A549 (cell line): Measurements from ENCODE around the gene CDC42.

ENCODE experiments used
- CEBPB ChIP-seq, 2 experiments: fragments of >200 bp in 1 of 2; sonication (Bioruptor Twin) in 1 of 2; formaldehyde crosslinking in 1 of 2; IDR thresholded peaks; 2 replicates each; pipeline ENCODE4 v1.6.1; 2012 to 2016
- CTCF ChIP-seq: fragments of >200 bp; sonication (Bioruptor Twin); formaldehyde crosslinking; IDR thresholded peaks from 3 replicates; pipeline ENCODE4 v1.5.1; 2016
- FOSB ChIP-seq: fragments of 250-450 bp; sonication (Bioruptor Pico); IDR thresholded peaks from 2 replicates; pipeline ENCODE4 v1.5.0; 2020; ENCODE audit warnings: mild to moderate bottlenecking, moderate library complexity
- GATA3 ChIP-seq: IDR thresholded peaks from 2 replicates; pipeline ENCODE4 v1.6.1; 2012; ENCODE audit warnings: borderline replicate concordance
- HOXA7 ChIP-seq: fragments of 250-450 bp; sonication (Bioruptor Pico); IDR thresholded peaks from 2 replicates; pipeline ENCODE4 v1.5.0; 2020; ENCODE audit warnings: mild to moderate bottlenecking, moderate library complexity
- MYC ChIP-seq: IDR thresholded peaks from 2 replicates; pipeline ENCODE4 v1.6.1; 2012; ENCODE audit warnings: mild to moderate bottlenecking, inconsistent platforms, low read length, improper control_type of control experiment, borderline replicate concordance
- POLR2A ChIP-seq: IDR thresholded peaks from 2 replicates; pipeline ENCODE4 v1.6.1; 2012; ENCODE audit warnings: mild to moderate bottlenecking, low read length
- RAD21 ChIP-seq, 2 experiments: fragments of >200 bp in 1 of 2; sonication (Bioruptor Twin) in 1 of 2; formaldehyde crosslinking in 1 of 2; IDR thresholded peaks in 1 of 2; conservative IDR thresholded peaks in 1 of 2; 2 replicates in 1 of 2; 3 replicates in 1 of 2; pipeline ENCODE4 v1.6.1; 2012 to 2018; ENCODE audit warnings: inconsistent platforms in 1 of 2
- RNF2 ChIP-seq: fragments of 200-600 bp; sonication (generic); IDR thresholded peaks from 2 replicates; pipeline ENCODE4 v1.6.1; 2016; ENCODE audit warnings: low read depth, mild to moderate bottlenecking, antibody characterized with exemption, moderate library complexity, borderline replicate concordance
- SMC3 ChIP-seq: fragments of >200 bp; sonication (Bioruptor Twin); formaldehyde crosslinking; IDR thresholded peaks from 3 replicates; pipeline ENCODE4 v1.6.1; 2018; ENCODE audit warnings: inconsistent platforms
- TF ChIP-seq, protein P1 (sequence below): fragments of 250-450 bp; sonication (Bioruptor Pico); IDR thresholded peaks from 2 replicates; pipeline ENCODE4 v1.5.0; 2021; ENCODE audit warnings: mild to moderate bottlenecking, moderate library complexity, borderline replicate concordance
- TF ChIP-seq, protein P2 (sequence below): fragments of 450-650 bp; IDR thresholded peaks from 2 replicates; pipeline ENCODE4 v1.6.1; 2014; ENCODE audit warnings: antibody characterized with exemption
- TF ChIP-seq, protein P3 (sequence below): fragments of 200-600 bp; sonication (generic); IDR thresholded peaks from 2 replicates; pipeline ENCODE4 v1.6.1; 2016; ENCODE audit warnings: antibody characterized with exemption, mild to moderate bottlenecking, moderate library complexity

GRCh38 chr1:22139817-22140216 lies 87.3 kb downstream of the CDC42 start:
- TF ChIP-seq CTCF (no peak), POLR2A (no peak), RNF2 (no peak), HOXA7 (no peak), SMC3 (no peak), RAD21 (conservative IDR thresholded peaks at IDR 0.05 in 1 of 2, IDR thresholded peaks at IDR 0.05 in 1 of 2) (no peak), GATA3 (no peak), FOSB (CRISPR knock-in tag) (no peak), MYC (no peak), CEBPB (IDR thresholded peaks at IDR 0.05) (no peak)
- TF ChIP-seq, protein P1, sequence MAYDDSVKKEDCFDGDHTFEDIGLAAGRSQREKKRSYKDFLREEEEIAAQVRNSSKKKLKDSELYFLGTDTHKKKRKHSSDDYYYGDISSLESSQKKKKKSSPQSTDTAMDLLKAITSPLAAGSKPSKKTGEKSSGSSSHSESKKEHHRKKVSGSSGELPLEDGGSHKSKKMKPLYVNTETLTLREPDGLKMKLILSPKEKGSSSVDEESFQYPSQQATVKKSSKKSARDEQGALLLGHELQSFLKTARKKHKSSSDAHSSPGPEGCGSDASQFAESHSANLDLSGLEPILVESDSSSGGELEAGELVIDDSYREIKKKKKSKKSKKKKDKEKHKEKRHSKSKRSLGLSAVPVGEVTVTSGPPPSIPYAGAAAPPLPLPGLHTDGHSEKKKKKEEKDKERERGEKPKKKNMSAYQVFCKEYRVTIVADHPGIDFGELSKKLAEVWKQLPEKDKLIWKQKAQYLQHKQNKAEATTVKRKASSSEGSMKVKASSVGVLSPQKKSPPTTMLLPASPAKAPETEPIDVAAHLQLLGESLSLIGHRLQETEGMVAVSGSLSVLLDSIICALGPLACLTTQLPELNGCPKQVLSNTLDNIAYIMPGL (CRISPR knock-in tag), result no peak
- TF ChIP-seq, protein P2, sequence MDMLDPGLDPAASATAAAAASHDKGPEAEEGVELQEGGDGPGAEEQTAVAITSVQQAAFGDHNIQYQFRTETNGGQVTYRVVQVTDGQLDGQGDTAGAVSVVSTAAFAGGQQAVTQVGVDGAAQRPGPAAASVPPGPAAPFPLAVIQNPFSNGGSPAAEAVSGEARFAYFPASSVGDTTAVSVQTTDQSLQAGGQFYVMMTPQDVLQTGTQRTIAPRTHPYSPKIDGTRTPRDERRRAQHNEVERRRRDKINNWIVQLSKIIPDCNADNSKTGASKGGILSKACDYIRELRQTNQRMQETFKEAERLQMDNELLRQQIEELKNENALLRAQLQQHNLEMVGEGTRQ, result no peak
- TF ChIP-seq, protein P3, sequence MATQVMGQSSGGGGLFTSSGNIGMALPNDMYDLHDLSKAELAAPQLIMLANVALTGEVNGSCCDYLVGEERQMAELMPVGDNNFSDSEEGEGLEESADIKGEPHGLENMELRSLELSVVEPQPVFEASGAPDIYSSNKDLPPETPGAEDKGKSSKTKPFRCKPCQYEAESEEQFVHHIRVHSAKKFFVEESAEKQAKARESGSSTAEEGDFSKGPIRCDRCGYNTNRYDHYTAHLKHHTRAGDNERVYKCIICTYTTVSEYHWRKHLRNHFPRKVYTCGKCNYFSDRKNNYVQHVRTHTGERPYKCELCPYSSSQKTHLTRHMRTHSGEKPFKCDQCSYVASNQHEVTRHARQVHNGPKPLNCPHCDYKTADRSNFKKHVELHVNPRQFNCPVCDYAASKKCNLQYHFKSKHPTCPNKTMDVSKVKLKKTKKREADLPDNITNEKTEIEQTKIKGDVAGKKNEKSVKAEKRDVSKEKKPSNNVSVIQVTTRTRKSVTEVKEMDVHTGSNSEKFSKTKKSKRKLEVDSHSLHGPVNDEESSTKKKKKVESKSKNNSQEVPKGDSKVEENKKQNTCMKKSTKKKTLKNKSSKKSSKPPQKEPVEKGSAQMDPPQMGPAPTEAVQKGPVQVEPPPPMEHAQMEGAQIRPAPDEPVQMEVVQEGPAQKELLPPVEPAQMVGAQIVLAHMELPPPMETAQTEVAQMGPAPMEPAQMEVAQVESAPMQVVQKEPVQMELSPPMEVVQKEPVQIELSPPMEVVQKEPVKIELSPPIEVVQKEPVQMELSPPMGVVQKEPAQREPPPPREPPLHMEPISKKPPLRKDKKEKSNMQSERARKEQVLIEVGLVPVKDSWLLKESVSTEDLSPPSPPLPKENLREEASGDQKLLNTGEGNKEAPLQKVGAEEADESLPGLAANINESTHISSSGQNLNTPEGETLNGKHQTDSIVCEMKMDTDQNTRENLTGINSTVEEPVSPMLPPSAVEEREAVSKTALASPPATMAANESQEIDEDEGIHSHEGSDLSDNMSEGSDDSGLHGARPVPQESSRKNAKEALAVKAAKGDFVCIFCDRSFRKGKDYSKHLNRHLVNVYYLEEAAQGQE, result no peak
